GM11168 (cell line): ENCODE measurements around the gene MAPK8.

Experiments used
- in situ Hi-C: fragments of 300-500 bp; cut with MboI; formaldehyde crosslinking; loops from one replicate; pipeline ENCODE4 v1.12.0; 2022; ENCODE audit warnings: low sequenced_read_pairs; ENCODE audit not compliant: unreplicated experiment

MAPK8 gene

GRCh38 chr10:48289501-48290238, 16.8 kb upstream of the MAPK8 start:
- in situ Hi-C loops: loop anchor here (5.0 kb wide), 1 partner anchor 62 kb away; no protein-coding TSS in a partner anchor

DNA sequence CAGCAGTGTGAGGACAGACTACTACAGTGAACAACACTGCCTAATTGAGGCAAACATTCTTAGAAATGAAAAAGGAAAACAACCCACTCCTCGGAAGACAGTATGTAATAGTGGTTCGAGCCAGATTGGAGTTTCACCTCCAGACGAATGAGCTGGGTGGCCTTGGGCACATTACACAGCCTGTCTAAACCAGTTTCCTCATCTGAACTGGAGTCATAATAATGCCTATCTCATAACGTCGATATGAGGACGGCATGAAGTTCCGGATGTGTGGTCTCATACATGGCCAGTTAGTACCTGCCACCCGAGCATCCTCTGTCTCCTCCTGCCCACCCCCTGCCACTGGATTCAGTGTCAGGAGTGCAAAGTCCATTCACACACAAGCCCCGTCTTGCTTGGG, 16.2 kb upstream of the MAPK8 start:
- in situ Hi-C loops: no loop called here

DNA sequence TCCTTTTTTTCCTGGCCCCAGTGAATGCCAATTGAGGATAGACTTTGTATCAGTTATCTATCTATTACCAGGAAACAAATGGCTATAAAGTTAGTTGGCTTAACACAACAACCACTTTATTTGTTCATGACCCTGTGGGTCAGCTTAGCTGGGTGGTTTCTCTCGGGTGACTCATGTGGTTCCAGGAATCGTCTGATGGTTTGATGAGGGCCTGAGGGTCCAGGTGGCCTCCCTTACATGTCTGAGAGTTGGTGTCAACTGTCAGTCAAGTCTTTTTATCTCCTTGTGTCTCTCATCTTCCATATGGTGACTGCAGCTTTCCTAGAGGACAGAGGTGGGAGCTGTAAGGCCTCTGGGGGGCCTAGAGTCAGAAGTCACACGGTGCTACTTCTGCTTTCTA, 15.3 kb upstream of the MAPK8 start:
- in situ Hi-C loops: no loop called here

DNA sequence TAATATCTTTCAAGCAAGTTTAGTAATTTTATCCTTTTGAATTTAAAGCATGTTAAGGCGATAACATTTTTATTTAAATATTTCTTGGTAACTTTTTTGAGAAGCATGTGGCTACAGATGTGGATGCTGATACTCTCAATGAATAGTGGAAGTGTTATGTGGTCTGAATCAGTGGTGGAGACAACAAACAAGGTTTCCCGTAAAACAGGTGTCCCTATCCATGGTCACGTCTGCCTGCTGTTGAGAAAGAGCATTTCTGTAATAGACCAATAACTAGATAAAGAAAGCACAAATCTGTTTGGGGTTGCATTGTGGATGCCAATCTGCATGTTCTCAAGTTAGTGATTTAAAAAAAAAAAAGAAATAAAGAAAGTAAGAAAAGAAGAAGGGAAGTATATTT, 13.9 kb upstream of the MAPK8 start:
- in situ Hi-C loops: no loop called here

DNA sequence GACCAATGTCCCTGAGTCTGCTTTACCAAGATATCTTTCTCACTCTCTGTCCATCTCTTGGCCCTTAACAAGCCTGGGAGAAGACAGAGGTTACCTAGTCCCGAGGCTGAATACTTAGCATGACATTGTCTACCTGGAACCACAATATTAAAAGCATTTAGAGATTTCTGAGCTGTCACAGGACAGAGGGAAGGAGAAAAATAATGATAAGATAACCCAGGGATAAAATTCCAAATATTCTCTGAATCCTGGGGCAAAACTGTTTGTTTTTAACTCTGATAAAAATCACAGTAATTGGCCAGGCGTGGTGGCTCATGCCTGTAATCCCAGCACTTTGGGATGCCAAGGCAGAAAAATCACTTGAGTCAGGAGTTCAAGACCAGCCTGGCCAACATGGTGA, 12.0 kb upstream of the MAPK8 start:
- in situ Hi-C loops: no loop called here

DNA sequence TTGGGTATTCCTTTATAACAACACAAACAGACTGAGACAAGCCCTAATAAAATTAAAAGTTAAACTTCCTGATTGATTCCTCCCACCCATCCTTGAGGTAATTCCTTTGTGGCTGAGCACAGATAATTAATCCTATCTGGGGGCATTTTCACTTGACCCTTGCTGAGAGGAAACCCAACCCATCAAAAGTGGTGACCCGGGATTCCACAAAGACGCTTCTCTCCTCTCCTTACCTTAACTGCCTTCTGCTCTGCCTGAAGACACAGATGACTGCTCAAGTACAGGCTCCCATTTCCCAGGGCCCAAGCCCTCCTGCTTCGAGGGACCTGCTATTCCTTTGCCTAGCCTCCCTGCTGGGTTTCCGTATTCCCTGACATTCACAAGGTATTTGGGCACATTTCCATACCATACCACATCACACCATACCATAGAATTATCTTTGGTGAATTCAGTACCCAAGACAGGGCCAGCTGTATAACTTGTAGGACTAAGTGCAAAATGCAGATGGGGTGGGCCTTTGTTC, 9.8 kb upstream of the MAPK8 start:
- in situ Hi-C loops: no loop called here

- in situ Hi-C loops: no loop called here
Measured at GRCh38 chr10:48299066-48299465, 7.4 kb upstream of the MAPK8 start.

- in situ Hi-C loops: no loop called here
Measured at GRCh38 chr10:48299692-48300091, 6.8 kb upstream of the MAPK8 start.

DNA sequence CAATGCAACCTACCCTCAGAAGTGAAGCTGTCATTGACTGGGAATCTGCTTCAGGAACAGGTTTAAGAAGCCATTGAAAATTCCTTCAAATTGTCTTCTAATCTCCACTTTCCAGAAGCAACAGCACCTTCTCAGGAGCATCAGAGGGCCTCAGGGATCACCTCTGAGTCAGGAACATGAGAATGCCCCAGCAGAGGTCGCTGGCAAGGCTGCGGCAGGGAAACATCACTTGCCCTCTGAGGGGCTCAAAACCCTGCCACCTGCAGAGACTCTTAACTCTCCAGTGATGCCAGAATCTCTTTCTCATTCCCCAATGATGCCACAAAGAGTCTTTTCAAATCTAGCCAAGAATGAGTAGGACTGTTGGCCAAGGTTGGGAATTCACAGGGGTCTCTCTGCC, 5.9 kb upstream of the MAPK8 start:
- in situ Hi-C loops: no loop called here

DNA sequence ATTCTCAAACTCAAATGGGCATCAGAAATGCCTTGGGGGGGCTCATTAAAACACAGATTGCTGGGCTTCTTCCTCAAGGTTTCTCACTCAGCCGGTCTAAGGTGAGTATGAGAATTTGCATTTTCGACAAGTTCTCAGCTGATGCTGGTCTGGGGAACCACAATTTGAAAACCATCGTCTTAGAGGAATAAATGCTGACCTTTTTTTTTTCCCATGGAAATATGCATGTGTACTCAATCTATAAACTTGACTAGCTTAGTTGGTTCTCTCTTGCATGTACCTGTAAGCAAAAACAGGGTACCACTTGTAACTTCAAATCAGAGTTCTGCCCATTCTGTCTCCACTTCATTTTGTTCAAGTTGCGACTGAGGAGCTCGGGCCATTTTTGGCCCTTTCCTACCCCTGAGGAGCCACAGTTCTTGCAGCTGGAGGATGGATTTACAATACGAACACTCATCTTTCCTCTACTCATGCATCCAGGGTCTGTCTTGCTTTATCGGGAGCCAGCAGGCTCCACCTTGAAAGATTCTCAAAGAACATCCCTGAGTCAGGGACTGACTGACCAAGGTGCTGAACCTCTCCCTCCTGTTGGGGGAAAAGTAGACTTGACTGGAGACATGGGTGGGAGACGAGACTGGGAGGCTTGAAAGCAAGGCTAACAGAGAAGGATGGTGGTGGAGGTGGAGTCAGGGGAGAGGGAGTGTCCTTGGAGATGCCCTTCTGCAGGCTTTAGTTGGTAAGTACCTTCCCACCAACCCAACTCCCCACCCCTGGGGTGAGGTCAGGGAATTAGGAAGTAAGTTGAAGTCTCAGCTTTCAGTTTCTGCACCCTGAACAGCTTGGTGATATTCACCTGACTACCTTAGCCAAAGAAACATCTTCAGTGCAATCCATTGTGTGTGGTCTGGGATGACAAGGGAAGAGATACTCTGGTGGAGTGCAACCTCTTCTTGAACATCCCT, 3.7 kb upstream of the MAPK8 start:
- in situ Hi-C loops: no loop called here

GRCh38 chr10:48305905-48306264, 592 bp upstream of the MAPK8 start:
- in situ Hi-C loops: no loop called here

DNA sequence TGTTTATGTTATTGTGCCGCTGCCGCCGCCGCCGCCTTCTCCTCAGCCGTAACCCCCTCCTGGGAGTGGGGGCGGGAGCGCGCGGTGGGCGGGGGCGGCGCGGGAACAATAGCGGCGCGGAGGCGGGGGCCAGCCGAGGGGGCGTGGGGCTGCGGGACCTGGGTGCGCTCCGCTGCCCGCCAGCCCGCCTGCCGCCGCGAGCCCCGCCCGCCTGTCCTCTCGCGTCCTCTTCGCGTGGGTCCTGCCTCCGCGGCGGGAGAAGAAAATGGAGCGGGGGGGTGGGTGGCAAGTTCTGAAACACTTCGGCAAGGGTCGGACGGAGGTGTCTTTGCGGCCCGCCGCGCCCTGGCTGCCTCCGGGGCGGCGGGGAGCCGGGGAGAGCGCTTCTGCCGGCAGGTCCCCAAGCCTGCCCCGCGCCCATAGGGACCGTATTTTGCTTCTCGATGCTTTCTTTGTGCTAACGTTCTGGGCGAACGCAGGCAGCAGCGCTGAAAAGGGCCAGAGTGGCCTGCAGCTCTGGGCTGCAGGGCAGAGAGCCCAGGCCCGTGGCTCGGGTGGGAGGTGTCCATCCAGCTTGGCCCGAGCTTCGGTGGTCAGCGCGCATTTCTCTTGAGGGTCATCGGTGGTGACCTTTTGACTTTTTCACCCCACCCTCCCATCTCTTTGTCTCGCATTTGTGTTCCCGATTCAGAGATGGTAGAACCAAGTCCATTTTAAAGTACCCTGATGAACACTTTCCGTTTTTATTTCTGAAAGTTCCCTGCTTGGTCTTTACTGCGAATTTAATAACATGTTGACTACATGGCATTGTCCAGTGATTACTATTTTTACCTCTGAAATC, 613 bp downstream of the MAPK8 start:
- in situ Hi-C loops: no loop called here

DNA sequence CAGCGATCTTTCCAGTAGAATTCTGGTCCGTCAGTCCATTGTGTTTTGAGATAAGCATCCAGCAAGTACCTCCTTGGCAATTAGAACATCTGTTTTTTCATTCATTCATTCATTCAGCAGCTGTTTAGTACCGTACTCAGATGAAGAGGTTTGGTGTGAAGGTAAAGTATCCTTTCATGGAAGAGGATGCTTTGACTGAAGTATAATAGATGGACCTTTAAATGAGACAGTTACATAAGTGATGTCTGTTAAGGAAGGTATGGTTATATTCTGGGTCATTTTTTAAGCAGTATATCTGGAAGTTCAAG, 1.2 kb downstream of the MAPK8 start:
- in situ Hi-C loops: no loop called here

DNA sequence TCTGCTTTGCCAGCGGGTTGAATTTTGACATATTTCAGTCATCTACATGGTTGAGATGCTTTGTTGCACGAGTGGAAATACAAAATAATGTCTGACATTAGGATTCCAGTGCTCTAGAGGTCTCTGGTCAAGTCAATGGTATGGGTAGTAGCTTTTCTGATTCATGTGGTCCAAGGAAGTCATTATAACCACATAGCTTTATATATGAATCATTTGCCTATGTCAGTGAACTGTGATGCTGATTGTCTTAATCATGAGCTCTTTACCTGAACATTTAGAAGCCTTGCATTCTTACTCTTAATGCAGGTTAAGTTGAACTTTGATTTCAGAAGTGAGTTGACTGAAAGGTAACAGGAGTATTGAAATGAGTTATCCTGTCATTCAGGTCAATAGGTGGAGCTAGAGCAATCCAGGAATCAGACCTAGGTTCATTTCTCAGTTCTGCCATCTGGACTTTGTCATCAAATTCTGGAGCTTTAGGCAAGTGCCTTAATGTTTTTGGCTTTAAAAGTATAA, 3.3 kb downstream of the MAPK8 start:
- in situ Hi-C loops: no loop called here

GRCh38 chr10:48314107-48314506, 7.6 kb downstream of the MAPK8 start:
- in situ Hi-C loops: no loop called here

DNA sequence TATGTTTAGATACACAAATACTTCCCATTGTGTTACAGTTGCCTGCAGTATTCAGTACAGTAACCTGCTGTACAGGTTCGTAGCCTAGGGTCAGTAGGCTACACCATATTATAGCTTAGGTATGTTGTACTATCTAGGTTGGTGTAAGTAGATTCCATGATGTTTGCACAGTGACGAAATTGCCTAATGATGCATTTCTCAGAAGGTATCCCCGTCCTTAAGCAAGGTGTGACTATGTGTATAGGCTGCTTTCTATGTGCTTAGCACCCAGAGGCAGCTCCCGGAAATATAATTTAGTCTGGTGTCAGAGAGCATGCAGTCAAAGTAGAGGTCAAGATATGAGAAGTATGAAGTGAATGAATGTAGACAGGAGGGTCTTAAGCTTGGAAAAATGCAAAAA, 9.8 kb downstream of the MAPK8 start:
- in situ Hi-C loops: no loop called here

GRCh38 chr10:48317321-48317990, 11.0 kb downstream of the MAPK8 start:
- in situ Hi-C loops: no loop called here

DNA sequence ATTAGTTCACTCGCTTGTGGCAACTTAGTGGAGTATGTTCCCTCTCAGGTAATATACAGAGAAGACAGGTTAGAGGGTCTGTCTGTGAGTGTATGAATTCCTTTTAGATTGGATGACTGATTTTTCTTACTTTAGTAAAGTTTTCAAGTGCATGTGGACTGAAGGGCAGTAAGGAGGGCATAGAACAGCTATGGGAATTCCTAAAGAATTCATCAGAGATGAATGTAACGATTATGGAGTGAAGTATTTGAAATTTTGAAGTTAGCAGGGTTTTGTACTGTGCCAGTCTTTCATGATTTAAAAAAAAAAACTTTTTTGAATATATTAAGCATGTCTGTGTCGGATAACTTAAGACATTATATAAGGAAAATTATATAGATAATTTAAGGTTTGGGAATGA, 15.5 kb downstream of the MAPK8 start:
- in situ Hi-C loops: no loop called here

- in situ Hi-C loops: no loop called here
Measured at GRCh38 chr10:48324580-48324979, 18.1 kb downstream of the MAPK8 start.

DNA sequence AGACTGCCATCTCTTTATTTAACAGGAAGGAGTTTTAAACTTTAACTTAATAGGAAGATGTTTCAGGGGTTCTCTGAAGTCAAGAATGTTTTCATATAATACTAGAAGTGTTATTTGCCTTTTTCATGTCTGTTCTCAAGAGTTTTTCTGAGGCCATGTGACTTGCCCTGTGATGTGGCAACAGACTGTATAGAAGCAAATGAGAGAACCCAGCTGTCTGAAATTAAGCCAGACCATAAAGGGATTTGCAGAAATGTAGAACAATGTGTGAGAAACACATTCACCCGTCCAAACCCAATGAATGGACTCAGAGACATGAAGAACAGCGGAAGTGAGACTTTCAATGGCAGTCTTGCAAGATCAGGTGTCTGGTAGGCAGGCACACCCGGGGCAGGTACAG, 23.8 kb downstream of the MAPK8 start:
- in situ Hi-C loops: no loop called here
